Endometrial microvascular endothelial cells (primary cell): ENCODE measurements around the gene FRMD4A. TPM values are rescaled to one million over a fixed set of nuclear protein-coding genes. Genes with fewer than 3 reads are reported as not detected.
"Not testable (repeated sequence)": the region's sequence is repeated elsewhere in the genome, so short reads cannot be mapped to it uniquely, and the experiment has no call there.

Experiments
- in situ Hi-C: cut with HindIII; loops from 2 replicates; pipeline ENCODE4 v1.10.0; 2017; ENCODE audit warnings: low sequenced_read_pairs, low pct_unique_long_range_greater_than_20kb; ENCODE audit errors: inconsistent ontology term
- total RNA-seq: library from RNA; depleted of rRNA; stranded (reverse); fragments of >200 nt; gene quantifications from one replicate; pipeline ENCODE4 v1.2.3, GENCODE V29; 2015; ENCODE audit errors: inconsistent ontology term

The FRMD4A gene
- total RNA-seq, 1 donor from 2014 or later = 62.2 TPM

DNA sequence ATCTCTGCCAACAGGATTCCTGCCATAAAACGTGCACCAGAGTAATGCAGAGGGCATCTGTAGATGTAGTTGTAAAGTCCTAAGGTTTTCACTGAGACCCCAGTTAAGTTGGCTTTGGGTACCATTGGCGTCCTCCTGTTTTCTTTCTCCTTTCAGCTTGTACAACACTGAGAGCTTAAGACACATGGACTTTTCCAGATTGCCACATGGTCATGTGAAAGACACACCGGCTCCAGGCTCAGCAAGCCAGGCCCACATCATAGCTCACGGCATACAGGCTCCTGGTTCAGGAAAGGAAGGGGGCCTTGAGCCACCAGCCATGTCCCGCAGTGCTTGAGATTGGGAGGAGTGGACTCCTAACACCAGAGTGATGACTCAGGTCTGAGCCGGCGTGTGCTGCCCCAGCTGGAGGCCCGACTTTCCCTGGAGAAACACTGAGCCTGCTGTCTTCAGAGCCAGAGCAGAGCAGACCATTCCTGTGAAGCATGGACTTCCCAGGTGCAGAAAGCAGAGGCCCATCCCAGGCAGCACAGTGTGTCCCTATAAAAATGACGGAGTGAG lies 491.2 kb downstream of the FRMD4A start:
- in situ Hi-C loops = no loop called here

DNA sequence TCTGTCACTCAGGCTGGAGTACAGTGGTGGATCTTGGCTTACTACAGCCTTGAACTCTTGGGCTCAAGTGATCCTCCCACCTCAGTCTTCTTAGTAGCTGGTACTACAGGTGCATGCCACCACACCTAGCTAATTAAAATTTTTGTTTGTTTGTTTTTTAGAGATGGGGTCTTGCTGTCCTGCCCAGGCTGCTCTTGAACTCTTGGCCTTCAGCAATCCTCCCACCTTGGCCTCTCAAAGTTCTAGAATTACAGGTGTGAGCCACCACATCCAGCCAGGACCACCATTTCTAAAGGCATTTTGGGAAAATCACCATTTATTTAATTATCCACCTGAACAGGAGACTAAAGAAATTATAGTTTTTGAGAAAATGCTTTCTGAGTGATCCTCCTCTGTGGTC lies 491.7 kb downstream of the FRMD4A start:
- in situ Hi-C loops = no loop called here

DNA sequence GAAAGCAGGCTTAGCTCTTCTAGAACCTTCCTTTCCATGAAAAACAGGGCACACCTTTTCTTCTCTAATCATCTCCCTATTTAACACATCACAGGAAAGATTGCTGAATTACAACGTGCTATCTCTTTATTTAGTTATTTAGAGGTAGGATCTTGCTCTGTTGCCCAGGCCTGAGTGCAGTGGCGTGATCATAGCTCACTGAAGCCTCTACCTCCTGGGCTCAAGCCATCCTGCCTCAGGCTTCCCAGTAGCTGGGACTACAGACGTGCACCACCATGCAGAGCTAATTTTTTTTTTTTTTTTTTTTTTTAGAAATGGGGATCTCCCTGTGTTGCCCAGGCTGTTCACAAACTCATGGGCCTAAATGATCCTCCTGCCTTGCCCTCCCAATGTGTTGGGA lies 492.8 kb downstream of the FRMD4A start:
- in situ Hi-C loops = no loop called here

DNA sequence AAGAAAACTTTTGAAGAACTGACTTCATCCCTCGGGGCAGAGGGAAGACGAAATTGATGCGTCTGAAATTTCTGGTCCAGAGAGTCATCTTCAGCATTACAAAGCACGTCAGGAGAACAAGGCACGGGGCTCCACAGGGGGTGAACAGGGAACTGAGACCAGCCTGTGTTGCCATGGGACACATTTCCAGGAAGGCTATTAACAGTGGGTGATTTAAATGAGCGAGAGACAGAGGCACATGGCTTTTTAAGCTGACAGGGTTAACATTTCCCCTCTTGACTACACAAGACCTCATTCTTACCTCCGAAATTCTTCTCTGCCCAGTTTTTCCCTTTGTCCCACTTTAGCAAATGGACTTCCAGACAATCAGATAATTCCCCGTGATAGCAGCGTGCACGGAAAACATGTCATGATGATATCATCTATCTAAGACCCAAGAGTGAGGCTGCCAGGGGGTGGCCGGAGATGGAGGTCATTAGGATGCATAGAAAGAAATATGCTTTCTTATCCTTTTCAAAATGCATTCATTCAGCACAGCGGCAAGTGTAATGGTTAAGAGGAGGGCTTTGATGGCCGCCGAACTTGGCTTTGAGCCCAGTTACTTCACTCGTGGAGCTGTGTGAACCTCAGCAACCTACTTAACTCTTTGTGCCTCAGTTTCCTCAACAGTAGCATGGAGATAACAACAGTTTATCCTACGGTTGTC lies 496.0 kb downstream of the FRMD4A start:
- in situ Hi-C loops = no loop called here

DNA sequence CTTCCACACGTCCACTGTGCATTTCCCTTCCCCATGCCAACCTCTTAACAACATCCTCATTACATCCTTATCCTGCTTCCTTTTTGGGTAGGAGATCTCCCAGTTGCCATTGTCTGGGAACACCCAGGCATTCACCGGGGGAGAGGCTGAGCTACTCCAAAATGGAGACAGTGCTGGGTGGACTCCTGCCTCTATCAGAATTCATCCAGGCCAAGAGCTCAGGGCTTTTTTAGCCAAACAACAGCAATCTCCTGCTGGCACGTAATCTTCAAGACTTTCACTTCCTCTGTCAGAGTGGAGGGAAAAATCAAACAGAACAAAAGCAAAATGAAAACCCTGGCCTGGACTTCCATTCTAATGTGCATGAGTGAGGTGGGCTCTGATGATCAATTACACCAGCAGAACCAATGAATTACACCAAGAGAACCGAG lies 499.0 kb downstream of the FRMD4A start:
- in situ Hi-C loops = no loop called here

GRCh38 chr10:13830385-13830784 lies 500.3 kb downstream of the FRMD4A start:
- in situ Hi-C loops = no loop called here

DNA sequence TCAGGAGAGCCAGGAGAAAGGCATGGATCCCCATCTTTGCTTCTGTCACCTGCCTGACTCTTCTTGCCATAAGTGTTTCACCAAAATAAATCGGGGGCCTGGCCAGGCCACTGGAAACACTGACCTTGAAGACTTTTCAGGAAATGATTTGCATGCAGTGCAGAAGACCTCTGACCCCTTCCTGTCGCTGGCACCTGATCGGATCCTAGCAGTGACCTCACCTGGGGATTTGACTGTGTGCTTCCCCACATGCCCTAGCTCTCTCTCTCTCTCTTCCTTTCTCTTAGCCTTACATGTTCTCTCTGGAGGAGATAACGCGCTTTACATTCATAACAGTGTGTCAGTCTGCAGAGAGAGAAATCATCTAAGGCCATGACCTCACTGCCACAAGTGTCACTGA lies 500.9 kb downstream of the FRMD4A start:
- in situ Hi-C loops = no loop called here

GRCh38 chr10:13828284-13828683 lies 502.4 kb downstream of the FRMD4A start:
- in situ Hi-C loops = not testable (repeated sequence)

GRCh38 chr10:13827076-13827797 lies 503.5 kb downstream of the FRMD4A start:
- in situ Hi-C loops = no loop called here

DNA sequence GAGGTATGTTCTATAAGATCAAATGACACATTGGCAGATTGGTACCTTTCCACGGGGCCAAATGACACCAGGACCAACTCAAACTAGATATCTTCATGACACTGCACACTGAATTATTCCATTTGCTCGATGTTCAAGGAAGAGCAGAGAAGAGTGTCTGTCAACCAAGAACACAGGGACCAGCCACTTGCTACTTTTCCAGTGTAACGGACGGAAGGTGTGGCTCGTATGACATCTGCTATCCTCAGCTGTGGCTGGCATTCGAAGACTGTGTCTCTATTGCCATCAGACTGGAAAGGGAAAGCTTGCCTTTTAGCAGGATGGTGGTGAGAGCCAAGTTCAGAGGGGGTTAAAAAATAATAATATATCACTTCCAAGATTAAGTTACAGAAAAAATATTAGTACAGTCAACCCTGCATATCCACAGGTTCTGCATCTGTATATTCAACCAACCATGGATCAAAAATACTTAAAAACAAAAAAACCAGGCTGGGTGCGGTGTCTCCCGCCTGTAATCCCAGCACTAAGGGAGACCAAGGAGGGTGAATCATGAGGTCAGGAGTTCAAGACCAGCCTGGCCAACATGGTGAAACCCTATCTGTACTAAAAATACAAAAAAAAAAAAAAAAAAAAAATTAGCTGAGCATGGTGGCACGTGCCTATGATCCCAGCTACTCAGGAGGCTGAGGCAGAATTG lies 506.9 kb downstream of the FRMD4A start:
- in situ Hi-C loops = no loop called here

- in situ Hi-C loops = no loop called here
Measured at GRCh38 chr10:13823096-13823708, 507.5 kb downstream of the FRMD4A start.

DNA sequence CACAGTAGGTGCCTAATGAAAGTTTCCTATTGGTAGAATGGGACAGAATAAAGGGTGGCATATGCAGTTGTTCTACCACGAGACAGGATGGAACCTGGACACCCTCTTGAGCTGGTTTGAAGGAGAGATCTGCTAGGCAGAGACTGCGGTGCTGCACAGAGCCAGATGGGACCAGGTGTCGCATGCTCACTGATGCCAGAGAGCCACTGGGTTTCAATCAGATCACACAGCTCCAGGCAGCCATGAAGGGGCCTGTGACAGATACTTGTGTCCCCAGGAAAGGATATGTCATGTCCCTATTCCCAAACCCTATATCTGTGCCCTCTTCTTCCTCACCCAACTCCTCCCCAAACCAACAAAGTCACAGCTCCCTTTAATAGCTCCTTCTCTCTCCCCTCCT lies 508.2 kb downstream of the FRMD4A start:
- in situ Hi-C loops = no loop called here

DNA sequence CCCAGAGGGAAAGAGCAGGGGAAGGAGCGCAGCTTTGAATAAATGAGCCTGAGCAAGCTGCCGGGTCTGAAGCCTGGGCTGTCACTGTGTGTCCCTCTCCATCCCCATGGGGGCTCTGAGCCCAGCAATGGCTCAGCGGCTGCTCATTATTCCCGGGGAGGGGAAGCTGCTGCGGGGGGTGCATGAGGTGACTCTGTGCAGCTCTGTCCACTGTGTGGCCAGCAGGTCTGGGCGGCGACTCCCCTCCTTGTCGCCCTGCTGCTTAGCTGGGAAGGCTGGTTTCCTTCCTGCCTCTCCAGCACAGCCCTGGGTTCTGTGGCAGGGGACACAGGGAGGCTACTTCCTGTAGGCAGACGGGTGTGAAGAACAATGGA lies 509.8 kb downstream of the FRMD4A start:
- in situ Hi-C loops = no loop called here

DNA sequence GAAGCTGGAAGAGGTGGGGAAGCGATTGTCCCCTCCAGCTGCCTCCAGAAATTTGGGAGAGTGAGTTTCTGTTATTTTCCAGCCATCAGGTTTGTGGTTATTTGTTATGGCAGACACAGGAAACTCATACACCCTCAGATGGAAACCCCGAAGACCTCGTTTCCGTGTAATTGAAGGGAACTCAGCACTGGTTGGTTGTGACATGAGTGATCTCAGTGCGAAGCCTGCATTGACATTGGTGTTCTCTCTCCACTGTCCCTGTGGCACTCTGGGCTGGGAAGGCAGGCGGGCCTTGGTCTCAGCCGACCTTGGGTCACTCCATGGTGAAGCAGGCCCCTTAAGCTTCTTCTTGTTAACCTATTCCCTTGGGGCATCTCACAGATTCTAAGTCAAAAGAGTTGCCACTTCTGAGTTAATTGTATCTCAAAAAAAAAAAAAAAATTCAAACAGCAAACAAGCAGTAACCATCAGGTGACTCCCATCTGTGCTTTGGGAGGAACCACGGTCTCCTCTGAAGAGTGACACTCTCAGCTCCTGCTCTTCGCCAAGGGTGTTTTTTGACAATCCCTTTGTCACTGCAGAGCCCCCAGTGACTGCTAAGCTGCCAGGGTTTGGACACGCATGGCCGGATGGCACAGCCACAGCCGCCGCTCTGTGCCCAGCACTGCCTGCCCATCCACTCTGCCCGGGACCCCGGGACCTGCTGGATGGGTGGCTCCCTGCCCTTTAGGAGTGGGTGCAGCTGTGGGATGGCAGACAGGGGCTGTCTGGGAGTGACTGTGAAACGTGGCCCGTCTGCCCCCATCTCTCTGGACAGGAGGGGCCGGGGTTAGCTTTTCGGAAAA lies 510.4 kb downstream of the FRMD4A start:
- in situ Hi-C loops = no loop called here

- in situ Hi-C loops = no loop called here
Measured at GRCh38 chr10:13816195-13816925, 514.4 kb downstream of the FRMD4A start.

GRCh38 chr10:13815756-13816155 lies 515.0 kb downstream of the FRMD4A start:
- in situ Hi-C loops = no loop called here

DNA sequence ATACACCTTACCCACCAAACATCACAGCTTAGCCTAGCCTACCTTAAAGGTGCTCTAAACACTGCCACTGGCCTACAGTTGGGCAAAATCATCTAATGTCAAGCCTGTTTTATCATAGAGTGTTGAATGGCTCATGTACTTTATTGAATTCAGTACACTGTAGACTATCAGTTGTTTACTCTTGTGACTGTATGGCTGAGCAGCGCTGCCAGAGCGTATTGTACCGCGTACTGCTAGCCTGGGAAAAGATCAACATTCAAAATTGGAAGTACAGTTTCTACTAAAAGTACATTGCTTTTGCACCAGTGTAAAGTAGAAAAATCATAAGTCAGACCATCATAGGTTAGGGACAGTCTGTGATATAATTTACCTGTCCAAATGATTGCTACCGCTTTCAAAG lies 517.2 kb downstream of the FRMD4A start:
- in situ Hi-C loops = no loop called here

DNA sequence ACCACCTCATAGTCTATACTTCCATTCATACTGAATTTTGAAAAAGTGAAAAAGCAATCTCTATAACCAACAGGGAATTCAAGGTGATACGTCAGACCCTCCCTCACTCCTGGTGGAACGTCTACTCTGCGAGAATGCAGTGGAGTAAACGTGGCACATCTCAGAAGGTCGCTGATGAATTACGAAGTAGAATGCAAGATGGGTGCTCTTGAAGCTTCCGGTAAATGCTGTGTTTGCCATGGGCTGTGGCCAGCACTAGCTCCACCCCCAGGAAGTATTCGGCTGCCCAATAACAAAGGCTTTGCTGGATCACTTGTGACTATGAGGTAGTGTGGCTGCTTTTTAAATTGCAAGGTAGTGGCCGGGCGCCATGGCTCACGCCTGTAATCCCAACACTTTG lies 517.9 kb downstream of the FRMD4A start:
- in situ Hi-C loops = no loop called here
